Ishikawa (cell line): ENCODE results near the gene SMAD5.

Experiments
- CEBPB ChIP-seq: IDR thresholded peaks from 2 replicates; pipeline ENCODE4 v1.6.1; 2012
- CREB1 ChIP-seq: IDR thresholded peaks from 2 replicates; pipeline ENCODE4 v1.6.1; 2012; ENCODE audit warnings: low read depth
- EGR1 ChIP-seq: IDR thresholded peaks from 2 replicates; pipeline ENCODE4 v1.6.1; 2012
- EP300 ChIP-seq: IDR thresholded peaks from 2 replicates; pipeline ENCODE4 v1.6.1; 2012; ENCODE audit warnings: borderline replicate concordance
- RAD21 ChIP-seq: IDR thresholded peaks from 2 replicates; pipeline ENCODE4 v1.6.1; 2012; ENCODE audit warnings: low read depth
- TAF1 ChIP-seq: IDR thresholded peaks from 2 replicates; pipeline ENCODE4 v1.6.1; 2012; ENCODE audit warnings: low read depth, mild to moderate bottlenecking
- ZBTB7A ChIP-seq: IDR thresholded peaks from 2 replicates; pipeline ENCODE4 v1.6.1; 2012; ENCODE audit warnings: low read depth
- TF ChIP-seq, protein P1 (sequence below): IDR thresholded peaks from 2 replicates; pipeline ENCODE4 v1.6.1; 2012
- TF ChIP-seq, protein P2 (sequence below): IDR thresholded peaks from 2 replicates; pipeline ENCODE4 v1.6.1; 2012
- TF ChIP-seq, protein P3 (sequence below): IDR thresholded peaks from 2 replicates; pipeline ENCODE4 v1.6.1; 2012; ENCODE audit warnings: low read depth, mild to moderate bottlenecking

DNA sequence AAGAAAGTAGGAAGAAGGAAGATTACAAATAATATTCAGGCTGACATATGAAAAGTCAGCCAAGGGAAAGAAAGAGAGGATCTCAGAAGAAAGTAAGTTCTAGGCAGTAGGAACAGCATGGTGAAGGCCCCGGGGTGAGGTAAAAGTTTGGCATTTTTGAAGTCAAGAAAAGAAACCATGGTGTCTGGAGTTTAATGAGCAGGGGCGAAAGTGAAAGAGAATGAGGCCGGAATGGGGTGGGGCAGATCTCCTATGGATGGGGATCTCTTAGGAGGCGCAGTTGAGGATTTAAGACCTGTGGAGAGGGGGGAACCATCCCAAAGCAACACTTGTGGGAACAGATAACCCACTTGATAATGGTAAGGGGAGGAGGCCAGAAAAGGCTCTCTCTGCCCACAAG is 42.3 kb upstream of the SMAD5 start:
- TF ChIP-seq, protein P1, sequence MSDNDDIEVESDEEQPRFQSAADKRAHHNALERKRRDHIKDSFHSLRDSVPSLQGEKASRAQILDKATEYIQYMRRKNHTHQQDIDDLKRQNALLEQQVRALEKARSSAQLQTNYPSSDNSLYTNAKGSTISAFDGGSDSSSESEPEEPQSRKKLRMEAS, result no peak
- TF ChIP-seq CREB1 (no peak), EP300 (no peak), CEBPB (no peak), TAF1 (no peak), RAD21 (no peak), ZBTB7A (no peak), EGR1 (no peak)
- TF ChIP-seq, protein P2, sequence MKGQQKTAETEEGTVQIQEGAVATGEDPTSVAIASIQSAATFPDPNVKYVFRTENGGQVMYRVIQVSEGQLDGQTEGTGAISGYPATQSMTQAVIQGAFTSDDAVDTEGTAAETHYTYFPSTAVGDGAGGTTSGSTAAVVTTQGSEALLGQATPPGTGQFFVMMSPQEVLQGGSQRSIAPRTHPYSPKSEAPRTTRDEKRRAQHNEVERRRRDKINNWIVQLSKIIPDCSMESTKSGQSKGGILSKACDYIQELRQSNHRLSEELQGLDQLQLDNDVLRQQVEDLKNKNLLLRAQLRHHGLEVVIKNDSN, result no peak
- TF ChIP-seq, protein P3, sequence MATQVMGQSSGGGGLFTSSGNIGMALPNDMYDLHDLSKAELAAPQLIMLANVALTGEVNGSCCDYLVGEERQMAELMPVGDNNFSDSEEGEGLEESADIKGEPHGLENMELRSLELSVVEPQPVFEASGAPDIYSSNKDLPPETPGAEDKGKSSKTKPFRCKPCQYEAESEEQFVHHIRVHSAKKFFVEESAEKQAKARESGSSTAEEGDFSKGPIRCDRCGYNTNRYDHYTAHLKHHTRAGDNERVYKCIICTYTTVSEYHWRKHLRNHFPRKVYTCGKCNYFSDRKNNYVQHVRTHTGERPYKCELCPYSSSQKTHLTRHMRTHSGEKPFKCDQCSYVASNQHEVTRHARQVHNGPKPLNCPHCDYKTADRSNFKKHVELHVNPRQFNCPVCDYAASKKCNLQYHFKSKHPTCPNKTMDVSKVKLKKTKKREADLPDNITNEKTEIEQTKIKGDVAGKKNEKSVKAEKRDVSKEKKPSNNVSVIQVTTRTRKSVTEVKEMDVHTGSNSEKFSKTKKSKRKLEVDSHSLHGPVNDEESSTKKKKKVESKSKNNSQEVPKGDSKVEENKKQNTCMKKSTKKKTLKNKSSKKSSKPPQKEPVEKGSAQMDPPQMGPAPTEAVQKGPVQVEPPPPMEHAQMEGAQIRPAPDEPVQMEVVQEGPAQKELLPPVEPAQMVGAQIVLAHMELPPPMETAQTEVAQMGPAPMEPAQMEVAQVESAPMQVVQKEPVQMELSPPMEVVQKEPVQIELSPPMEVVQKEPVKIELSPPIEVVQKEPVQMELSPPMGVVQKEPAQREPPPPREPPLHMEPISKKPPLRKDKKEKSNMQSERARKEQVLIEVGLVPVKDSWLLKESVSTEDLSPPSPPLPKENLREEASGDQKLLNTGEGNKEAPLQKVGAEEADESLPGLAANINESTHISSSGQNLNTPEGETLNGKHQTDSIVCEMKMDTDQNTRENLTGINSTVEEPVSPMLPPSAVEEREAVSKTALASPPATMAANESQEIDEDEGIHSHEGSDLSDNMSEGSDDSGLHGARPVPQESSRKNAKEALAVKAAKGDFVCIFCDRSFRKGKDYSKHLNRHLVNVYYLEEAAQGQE, result no peak
